ENCODE results near the gene AGAP1. TPM values are rescaled to one million over a fixed set of nuclear protein-coding genes. Genes with fewer than 3 reads are reported as not detected.
"Not testable (repeated sequence)": the region's sequence is repeated elsewhere in the genome, so short reads cannot be mapped to it uniquely, and the experiment has no call there.

Gene AGAP1
- total RNA-seq, 2 donors from 2014 or later, result 19.1 to 20.8 TPM

GRCh38 chr2:235945608-235946140, 451.8 kb downstream of the AGAP1 start:
- ATAC-seq (ENCODE audit: insufficient number of reproducible peaks, low FRiP score, low read depth) (no peak), DNase-seq (ENCODE audit: low spot score) (no peak)
- H3K4me3 ChIP-seq, result no peak overlapping the region
- TF ChIP-seq CTCF (IDR thresholded peaks at IDR 0.05), result no peak
- no peaks in the 10 kb centered on the region for H3K9me3 ChIP-seq
- H3K4me1 ChIP-seq (ENCODE audit: control insufficient read depth in 1 of 2, low read depth in 2 of 2), result no peaks in the 10 kb centered on the region
- no peak overlapping the region for H3K27ac ChIP-seq
- no peaks in the 10 kb centered on the region for H3K36me3 ChIP-seq
- H3K27me3 ChIP-seq (replicated peaks; ENCODE audit: insufficient read depth), result no peaks in the 10 kb centered on the region

- DNase-seq (ENCODE audit: low spot score), result no peak
- H3K27ac ChIP-seq, result no peak overlapping the region
- no peaks in the 10 kb centered on the region for H3K4me1 ChIP-seq (ENCODE audit: control insufficient read depth in 1 of 2, low read depth in 2 of 2)
- H3K9me3 ChIP-seq, result no peaks in the 10 kb centered on the region
- no peak overlapping the region for H3K4me3 ChIP-seq
- H3K27me3 ChIP-seq (replicated peaks; ENCODE audit: insufficient read depth), result no peaks in the 10 kb centered on the region
- no peak for ATAC-seq (ENCODE audit: insufficient number of reproducible peaks, low FRiP score, low read depth)
- no peak for TF ChIP-seq CTCF (IDR thresholded peaks at IDR 0.05)
- H3K36me3 ChIP-seq, result no peaks in the 10 kb centered on the region
Observed at GRCh38 chr2:235946590-235946989, 452.7 kb downstream of the AGAP1 start.

- H3K9me3 ChIP-seq; H3K27ac ChIP-seq; DNase-seq (ENCODE audit: low spot score); H3K4me3 ChIP-seq; H3K4me1 ChIP-seq (ENCODE audit: control insufficient read depth in 1 of 2, low read depth in 2 of 2); H3K36me3 ChIP-seq; H3K27me3 ChIP-seq (replicated peaks; ENCODE audit: insufficient read depth); ATAC-seq (ENCODE audit: insufficient number of reproducible peaks, low FRiP score, low read depth): not testable (repeated sequence)
Observed at GRCh38 chr2:235947055-235947454, 453.2 kb downstream of the AGAP1 start.

GRCh38 chr2:235949567-235950472, 456.0 kb downstream of the AGAP1 start:
- no peak for TF ChIP-seq CTCF (IDR thresholded peaks at IDR 0.05)
- Histone ChIP-seq H3K27ac (no peak overlapping the region), H3K36me3 (no peaks in the 10 kb centered on the region), H3K27me3 (replicated peaks; ENCODE audit: insufficient read depth) (no peaks in the 10 kb centered on the region), H3K4me3 (no peak overlapping the region), H3K9me3 (no peaks in the 10 kb centered on the region), H3K4me1 (ENCODE audit: control insufficient read depth in 1 of 2, low read depth in 2 of 2) (no peaks in the 10 kb centered on the region)
- DNase-seq (ENCODE audit: low spot score) (no peak), ATAC-seq (ENCODE audit: insufficient number of reproducible peaks, low FRiP score, low read depth) (no peak)

- Histone ChIP-seq H3K36me3 (no peaks in the 10 kb centered on the region), H3K4me3 (no peak overlapping the region), H3K27me3 (replicated peaks; ENCODE audit: insufficient read depth) (no peaks in the 10 kb centered on the region), H3K4me1 (ENCODE audit: control insufficient read depth in 1 of 2, low read depth in 2 of 2) (no peaks in the 10 kb centered on the region), H3K27ac (no peak overlapping the region), H3K9me3 (no peaks in the 10 kb centered on the region)
- ATAC-seq (ENCODE audit: insufficient number of reproducible peaks, low FRiP score, low read depth) (no peak), DNase-seq (ENCODE audit: low spot score) (no peak)
- no peak for TF ChIP-seq CTCF (IDR thresholded peaks at IDR 0.05)
Observed at GRCh38 chr2:235950473-235950809, 456.6 kb downstream of the AGAP1 start.

Measured in thoracic aorta (tissue), 2 donors.